ENCODE data around the gene MAP3K2.

MAP3K2 gene

GRCh38 chr2:127386764-127387654 is 766 bp downstream of the MAP3K2 start (continued):
- no peak for TF ChIP-seq ZSCAN30 (tag by site-specific recombination; IDR thresholded peaks at IDR 0.05)
- TF ChIP-seq ZNF19 (tag by site-specific recombination; IDR thresholded peaks at IDR 0.05; ENCODE audit: low read depth) = no peak
- peak; percentile 61 for TF ChIP-seq ZFHX2 (tag by site-specific recombination; conservative IDR thresholded peaks at IDR 0.05)
- no peak for TF ChIP-seq GLI2 (tag by site-specific recombination; IDR thresholded peaks at IDR 0.05; ENCODE audit: borderline replicate concordance, low read depth)
- TF ChIP-seq, protein P1, sequence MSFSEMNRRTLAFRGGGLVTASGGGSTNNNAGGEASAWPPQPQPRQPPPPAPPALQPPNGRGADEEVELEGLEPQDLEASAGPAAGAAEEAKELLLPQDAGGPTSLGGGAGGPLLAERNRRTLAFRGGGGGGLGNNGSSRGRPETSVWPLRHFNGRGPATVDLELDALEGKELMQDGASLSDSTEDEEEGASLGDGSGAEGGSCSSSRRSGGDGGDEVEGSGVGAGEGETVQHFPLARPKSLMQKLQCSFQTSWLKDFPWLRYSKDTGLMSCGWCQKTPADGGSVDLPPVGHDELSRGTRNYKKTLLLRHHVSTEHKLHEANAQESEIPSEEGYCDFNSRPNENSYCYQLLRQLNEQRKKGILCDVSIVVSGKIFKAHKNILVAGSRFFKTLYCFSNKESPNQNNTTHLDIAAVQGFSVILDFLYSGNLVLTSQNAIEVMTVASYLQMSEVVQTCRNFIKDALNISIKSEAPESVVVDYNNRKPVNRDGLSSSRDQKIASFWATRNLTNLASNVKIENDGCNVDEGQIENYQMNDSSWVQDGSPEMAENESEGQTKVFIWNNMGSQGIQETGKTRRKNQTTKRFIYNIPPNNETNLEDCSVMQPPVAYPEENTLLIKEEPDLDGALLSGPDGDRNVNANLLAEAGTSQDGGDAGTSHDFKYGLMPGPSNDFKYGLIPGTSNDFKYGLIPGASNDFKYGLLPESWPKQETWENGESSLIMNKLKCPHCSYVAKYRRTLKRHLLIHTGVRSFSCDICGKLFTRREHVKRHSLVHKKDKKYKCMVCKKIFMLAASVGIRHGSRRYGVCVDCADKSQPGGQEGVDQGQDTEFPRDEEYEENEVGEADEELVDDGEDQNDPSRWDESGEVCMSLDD (tag by site-specific recombination; IDR thresholded peaks at IDR 0.05) = 0 out of 2 replicates have a peak, but pooled peaks have one; percentile 18
- TF ChIP-seq ZNF704 (tag by site-specific recombination; IDR thresholded peaks at IDR 0.05) = no peak
- TF ChIP-seq ZNF132 (tag by site-specific recombination; IDR thresholded peaks at IDR 0.05; ENCODE audit: borderline replicate concordance) = no peak
- TF ChIP-seq ZNF707 (tag by site-specific recombination; IDR thresholded peaks at IDR 0.05) = no peak
- TF ChIP-seq, protein P2, sequence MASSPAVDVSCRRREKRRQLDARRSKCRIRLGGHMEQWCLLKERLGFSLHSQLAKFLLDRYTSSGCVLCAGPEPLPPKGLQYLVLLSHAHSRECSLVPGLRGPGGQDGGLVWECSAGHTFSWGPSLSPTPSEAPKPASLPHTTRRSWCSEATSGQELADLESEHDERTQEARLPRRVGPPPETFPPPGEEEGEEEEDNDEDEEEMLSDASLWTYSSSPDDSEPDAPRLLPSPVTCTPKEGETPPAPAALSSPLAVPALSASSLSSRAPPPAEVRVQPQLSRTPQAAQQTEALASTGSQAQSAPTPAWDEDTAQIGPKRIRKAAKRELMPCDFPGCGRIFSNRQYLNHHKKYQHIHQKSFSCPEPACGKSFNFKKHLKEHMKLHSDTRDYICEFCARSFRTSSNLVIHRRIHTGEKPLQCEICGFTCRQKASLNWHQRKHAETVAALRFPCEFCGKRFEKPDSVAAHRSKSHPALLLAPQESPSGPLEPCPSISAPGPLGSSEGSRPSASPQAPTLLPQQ (tag by site-specific recombination; IDR thresholded peaks at IDR 0.05) = peak; percentile 56
- no peak for TF ChIP-seq ZNF514 (tag by site-specific recombination; IDR thresholded peaks at IDR 0.05)
- TF ChIP-seq, protein P3, sequence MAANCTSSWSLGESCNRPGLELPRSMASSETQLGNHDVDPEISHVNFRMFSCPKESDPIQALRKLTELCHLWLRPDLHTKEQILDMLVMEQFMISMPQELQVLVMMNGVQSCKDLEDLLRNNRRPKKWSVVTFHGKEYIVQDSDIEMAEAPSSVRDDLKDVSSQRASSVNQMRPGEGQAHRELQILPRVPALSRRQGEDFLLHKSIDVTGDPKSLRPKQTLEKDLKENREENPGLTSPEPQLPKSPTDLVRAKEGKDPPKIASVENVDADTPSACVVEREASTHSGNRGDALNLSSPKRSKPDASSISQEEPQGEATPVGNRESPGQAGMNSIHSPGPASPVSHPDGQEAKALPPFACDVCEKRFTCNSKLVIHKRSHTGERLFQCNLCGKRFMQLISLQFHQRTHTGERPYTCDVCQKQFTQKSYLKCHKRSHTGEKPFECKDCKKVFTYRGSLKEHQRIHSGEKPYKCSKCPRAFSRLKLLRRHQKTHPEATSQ (tag by site-specific recombination; IDR thresholded peaks at IDR 0.05) = no peak
- TF ChIP-seq ZNF776 (tag by site-specific recombination; IDR thresholded peaks at IDR 0.05; ENCODE audit: borderline replicate concordance) = no peak
- TF ChIP-seq TRIM28 (IDR thresholded peaks at IDR 0.05; ENCODE audit: borderline replicate concordance, low read length) = no peak
- no peak for TF ChIP-seq MEIS1 (CRISPR knock-in tag; IDR thresholded peaks at IDR 0.05; ENCODE audit: borderline replicate concordance)
- no peak for TF ChIP-seq ZNF140 (tag by site-specific recombination; IDR thresholded peaks at IDR 0.05)
- peak; percentile 59 for TF ChIP-seq ZNF341 (tag by site-specific recombination; IDR thresholded peaks at IDR 0.05; ENCODE audit: low read depth)
- TF ChIP-seq GLIS1 (tag by site-specific recombination; IDR thresholded peaks at IDR 0.05) = peak; percentile 86
- TF ChIP-seq ZBTB7A (tag by site-specific recombination; IDR thresholded peaks at IDR 0.05; ENCODE audit: low read depth) = no peak
- TF ChIP-seq, protein P4, sequence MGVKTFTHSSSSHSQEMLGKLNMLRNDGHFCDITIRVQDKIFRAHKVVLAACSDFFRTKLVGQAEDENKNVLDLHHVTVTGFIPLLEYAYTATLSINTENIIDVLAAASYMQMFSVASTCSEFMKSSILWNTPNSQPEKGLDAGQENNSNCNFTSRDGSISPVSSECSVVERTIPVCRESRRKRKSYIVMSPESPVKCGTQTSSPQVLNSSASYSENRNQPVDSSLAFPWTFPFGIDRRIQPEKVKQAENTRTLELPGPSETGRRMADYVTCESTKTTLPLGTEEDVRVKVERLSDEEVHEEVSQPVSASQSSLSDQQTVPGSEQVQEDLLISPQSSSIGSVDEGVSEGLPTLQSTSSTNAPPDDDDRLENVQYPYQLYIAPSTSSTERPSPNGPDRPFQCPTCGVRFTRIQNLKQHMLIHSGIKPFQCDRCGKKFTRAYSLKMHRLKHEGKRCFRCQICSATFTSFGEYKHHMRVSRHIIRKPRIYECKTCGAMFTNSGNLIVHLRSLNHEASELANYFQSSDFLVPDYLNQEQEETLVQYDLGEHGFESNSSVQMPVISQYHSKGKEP (tag by site-specific recombination; IDR thresholded peaks at IDR 0.05) = no peak
- TF ChIP-seq ZNF76 (tag by site-specific recombination; IDR thresholded peaks at IDR 0.05; ENCODE audit: borderline replicate concordance, low read depth) = no peak
- TF ChIP-seq ZNF26 (tag by site-specific recombination; IDR thresholded peaks at IDR 0.05) = no peak
- TF ChIP-seq ZNF624 (tag by site-specific recombination; IDR thresholded peaks at IDR 0.05) = no peak
- TF ChIP-seq ATF2 (tag by site-specific recombination; IDR thresholded peaks at IDR 0.05; ENCODE audit: low read depth) = no peak
- TF ChIP-seq ZNF621 (tag by site-specific recombination; IDR thresholded peaks at IDR 0.05) = no peak
- TF ChIP-seq, protein P5, sequence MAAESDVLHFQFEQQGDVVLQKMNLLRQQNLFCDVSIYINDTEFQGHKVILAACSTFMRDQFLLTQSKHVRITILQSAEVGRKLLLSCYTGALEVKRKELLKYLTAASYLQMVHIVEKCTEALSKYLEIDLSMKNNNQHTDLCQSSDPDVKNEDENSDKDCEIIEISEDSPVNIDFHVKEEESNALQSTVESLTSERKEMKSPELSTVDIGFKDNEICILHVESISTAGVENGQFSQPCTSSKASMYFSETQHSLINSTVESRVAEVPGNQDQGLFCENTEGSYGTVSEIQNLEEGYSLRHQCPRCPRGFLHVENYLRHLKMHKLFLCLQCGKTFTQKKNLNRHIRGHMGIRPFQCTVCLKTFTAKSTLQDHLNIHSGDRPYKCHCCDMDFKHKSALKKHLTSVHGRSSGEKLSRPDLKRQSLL (tag by site-specific recombination; IDR thresholded peaks at IDR 0.05) = no peak
- no peak for TF ChIP-seq ZNF561 (tag by site-specific recombination; IDR thresholded peaks at IDR 0.05; ENCODE audit: borderline replicate concordance)
